GM12878 (cell line): ENCODE data around the gene PHF20. TPM values are rescaled to one million over a fixed set of nuclear protein-coding genes. Genes with fewer than 3 reads are reported as not detected.

Source experiments
- ATAC-seq: fragments of 200-7000 bp; cut with Tn5 transposase; 3 replicates; pipeline ENCODE4 v1.9.1; 2020; ENCODE audit warnings: mild to moderate bottlenecking, moderate library complexity
- BruUV-seq: library from RNA; stranded (reverse); fragments of 400-500 nt; replicated peaks from 2 replicates; lab custom pipeline; 2021; lab: Mats Ljungman, UMichigan
- CTCF ChIA-PET: fragments of 300-600 bp; sonication (Branson Sonifier 250); formaldehyde crosslinking; extraction: SDS; loops from one replicate; lab custom pipeline; 2021; ENCODE audit warnings: inconsistent platforms; lab: Yijun Ruan, JAX
- POLR2A ChIA-PET: fragments of 350-600 bp; formaldehyde crosslinking; extraction: SDS; loops from one replicate; lab custom pipeline; 2021; ENCODE audit warnings: inconsistent platforms; lab: Charles Lee
- RAD21 ChIA-PET: fragments of 300-600 bp; sonication (Branson Sonifier 250); formaldehyde crosslinking; loops from one replicate; lab custom pipeline; 2023; ENCODE audit warnings: antibody characterized with exemption; ENCODE audit not compliant: unreplicated experiment; lab: Charles Lee
- SMC1A ChIA-PET: fragments of 300-600 bp; sonication (Branson Sonifier 250); formaldehyde crosslinking; loops from one replicate; lab custom pipeline; 2023; ENCODE audit not compliant: unreplicated experiment, uncharacterized antibody; lab: Charles Lee
- DNase-seq: peaks from one replicate; pipeline ENCODE4 v3.0.0-alpha.2; 2011; ENCODE audit warnings: low read depth, low spot score
- FAIRE-seq: peaks from 3 replicates; lab custom pipeline; 2011; peaks lifted over from hg19 to GRCh38; lab: Jason Lieb, UNC
- H2AFZ ChIP-seq: 2 replicates; pipeline ENCODE4 v1.6.0; 2011; ENCODE audit warnings: low read depth, low read length, control low read depth; ENCODE audit not compliant: control insufficient read depth
- H3K27ac ChIP-seq: 2 replicates; pipeline ENCODE4 v1.5.1; 2011; ENCODE audit warnings: control low read depth; ENCODE audit not compliant: control insufficient read depth, insufficient read depth
- H3K27me3 ChIP-seq, 2 experiments: replicated peaks in 1 of 2; 2 replicates each; pipeline versions ENCODE4 v1.6.0 to v1.6.1; 2011; ENCODE audit warnings: low read length in 1 of 2; ENCODE audit not compliant: control insufficient read depth in 2 of 2, insufficient read depth in 2 of 2
- H3K36me3 ChIP-seq, 2 experiments: 2 replicates each; pipeline ENCODE4 v1.5.1; 2011; ENCODE audit warnings: low read length in 1 of 2; ENCODE audit not compliant: control insufficient read depth in 2 of 2, insufficient read depth in 2 of 2
- H3K4me1 ChIP-seq: 2 replicates; pipeline ENCODE4 v1.6.1; 2011; ENCODE audit warnings: mild to moderate bottlenecking, low read length, moderate library complexity, mixed read lengths; ENCODE audit not compliant: control insufficient read depth, insufficient read depth
- H3K4me2 ChIP-seq: 2 replicates; pipeline ENCODE4 v1.6.0; 2011; ENCODE audit warnings: control low read depth; ENCODE audit not compliant: control insufficient read depth, insufficient read depth
- H3K4me3 ChIP-seq: fragments of 200-600 bp; sonication (generic); 2 replicates; pipeline ENCODE4 v1.5.1; 2016
- H3K79me2 ChIP-seq: 2 replicates; pipeline ENCODE4 v1.6.0; 2011; ENCODE audit warnings: low read length; ENCODE audit not compliant: control insufficient read depth, insufficient read depth
- H3K9ac ChIP-seq: 2 replicates; pipeline ENCODE4 v1.8.0; 2011; ENCODE audit warnings: low read length, control low read depth, mixed read lengths; ENCODE audit not compliant: control insufficient read depth, insufficient read depth
- H3K9me3 ChIP-seq: replicated peaks from 3 replicates; pipeline ENCODE4 v1.5.1; 2011; ENCODE audit warnings: mild to moderate bottlenecking, low read length; ENCODE audit not compliant: control insufficient read depth, insufficient read depth
- H4K20me1 ChIP-seq: 2 replicates; pipeline ENCODE4 v1.6.0; 2011; ENCODE audit not compliant: control insufficient read depth, insufficient read depth
- FOXM1 ChIP-seq: IDR thresholded peaks from 2 replicates; pipeline ENCODE4 v1.6.1; 2012; ENCODE audit warnings: low read depth, mild to moderate bottlenecking, inconsistent platforms, low read length, moderate library complexity
- HDAC6 ChIP-seq: fragments of 200-600 bp; sonication (generic); IDR thresholded peaks from one replicate; pipeline ENCODE4 v1.8.0; 2017; ENCODE audit warnings: antibody characterized with exemption; ENCODE audit not compliant: unreplicated experiment
- NR2C1 ChIP-seq: fragments of 450-650 bp; IDR thresholded peaks from 2 replicates; pipeline ENCODE4 v1.6.1; 2017; ENCODE audit warnings: antibody characterized with exemption, mild to moderate bottlenecking, moderate library complexity
- NR2F1 ChIP-seq: fragments of 450-650 bp; conservative IDR thresholded peaks from 2 replicates; pipeline ENCODE4 v1.6.1; 2017; ENCODE audit warnings: mild to moderate bottlenecking
- POLR2AphosphoS2 ChIP-seq: IDR thresholded peaks from 2 replicates; pipeline ENCODE4 v1.6.1; 2011; ENCODE audit warnings: low read depth, mild to moderate bottlenecking, low read length, improper control_type of control experiment, moderate library complexity
- POLR2AphosphoS5 ChIP-seq: IDR thresholded peaks from 2 replicates; pipeline ENCODE4 v1.6.1; 2011; ENCODE audit warnings: mild to moderate bottlenecking, low read length, inconsistent platforms
- RAD21 ChIP-seq: IDR thresholded peaks from 2 replicates; pipeline ENCODE4 v1.6.1; 2011; ENCODE audit warnings: mild to moderate bottlenecking, low read depth, low read length, moderate library complexity; ENCODE audit not compliant: insufficient read depth
- SUPT20H ChIP-seq: IDR thresholded peaks from 2 replicates; pipeline ENCODE4 v1.6.1; 2011; ENCODE audit warnings: low read depth, mild to moderate bottlenecking, low read length, moderate library complexity, borderline replicate concordance; ENCODE audit not compliant: control insufficient read depth
- WGBS: methylation state at CpG from one replicate; pipeline ENCODE4 v1.1.6; 2016; ENCODE audit warnings: low lambda C conversion rate; ENCODE audit not compliant: insufficient replicate concordance, insufficient coverage; ENCODE audit errors: missing lambda C conversion rate; 5-methylcytosine and 5-hydroxymethylcytosine counted together
- in situ Hi-C: fragments of 300-500 bp; cut with MboI; formaldehyde crosslinking; loops from 9 replicates; pipeline ENCODE4 v1.14.3; 2018; ENCODE audit warnings: mixed read lengths
- intact Hi-C: fragments of 100-400 bp; cut with micrococcal nuclease; formaldehyde crosslinking; loops from one replicate; pipeline ENCODE4 v1.14.2; 2022; ENCODE audit not compliant: unreplicated experiment
- polyA plus RNA-seq, 11 experiments: library from polyadenylated mRNA; depleted of rRNA in 4 of 11; unstranded in 6 of 11; stranded (reverse) in 5 of 11; fragments of >200 nt; fragmentation: Nextera tagmentation in 4 of 11; fragmentation: Illumina TruSeq in 1 of 11; extraction: Ambion mirVana in 4 of 11; extraction: Trizol in 1 of 11; gene quantifications; 1 replicate in 1 of 11; 2 replicates in 10 of 11; pipeline versions ENCODE4 v1.2.1 to v1.2.3, GENCODE V29; 2011 to 2016; ENCODE audit warnings: inconsistent platforms in 2 of 11, missing spikeins in 2 of 11, low read depth in 1 of 11
- total RNA-seq, 4 experiments: library from RNA; depleted of rRNA in 3 of 4; stranded (reverse); fragments of >200 nt in 3 of 4; fragmentation: Illumina TruSeq in 1 of 4; extraction: Trizol in 1 of 4; gene quantifications; 2 replicates each; pipeline versions ENCODE4 v1.2.1 to v1.2.3, GENCODE V29; 2013 to 2021
- TF ChIP-seq, protein P1 (sequence below): fragments of 450-650 bp; formaldehyde crosslinking; IDR thresholded peaks from 2 replicates; pipeline ENCODE4 v1.4.0; 2020; ENCODE audit warnings: mild to moderate bottlenecking, moderate library complexity
- TF ChIP-seq, protein P2 (sequence below): IDR thresholded peaks from 2 replicates; pipeline ENCODE4 v1.6.1; 2011; ENCODE audit warnings: borderline replicate concordance, low read depth, mild to moderate bottlenecking, moderate library complexity, low read length; ENCODE audit not compliant: insufficient read depth, poor library complexity, severe bottlenecking

The PHF20 gene
- total and polyA plus RNA-seq, 10 of the 15 experiments (the other 5 are each of a cell fraction or from before 2014, with no cell fraction given): 31.6 to 91.2 (median 46.8) TPM

DNA sequence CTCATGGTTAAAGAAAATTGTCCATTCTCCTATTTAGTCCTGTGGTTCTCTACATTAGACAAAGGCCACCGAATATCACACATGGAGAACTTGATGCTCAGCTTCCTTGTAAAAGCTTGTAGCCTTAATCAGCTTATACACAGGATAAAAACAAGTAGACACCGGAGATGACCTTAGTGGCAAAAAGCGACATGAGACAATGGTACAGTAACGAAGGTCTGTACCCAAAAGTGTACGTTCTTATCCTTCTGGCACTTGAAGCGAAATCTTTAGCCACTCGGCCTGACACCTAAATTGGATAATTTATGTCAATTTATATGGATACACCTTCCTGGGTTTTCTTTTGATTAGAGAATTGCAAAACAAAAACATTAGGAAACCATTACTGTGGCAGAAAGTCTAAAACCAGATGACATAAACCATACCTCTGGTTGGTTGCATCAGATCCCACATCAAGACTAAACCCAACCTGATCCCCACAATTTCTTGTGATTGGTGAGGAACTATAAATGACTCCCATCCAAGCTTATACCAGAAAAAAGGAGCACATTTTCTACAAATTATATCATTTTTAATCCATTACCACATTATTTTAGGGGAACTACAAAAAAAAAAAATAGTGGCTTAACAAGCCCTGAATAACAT, 35.9 kb upstream of the PHF20 start:
- WGBS: 70% methylated on average over 7 of the region's 7 CpGs
- no peaks in the 10 kb centered on the region for H3K9me3 ChIP-seq
- no peak for DNase-seq
- no peak overlapping the region for H3K9ac ChIP-seq
- H3K4me2 ChIP-seq: peak overlapping the region; percentile 33; the same call in 1 of the 2 replicates
- H3K36me3 ChIP-seq: peaks cover 11 to 37% of the 10 kb centered on the region in 2 experiments
- RAD21 ChIA-PET: interaction anchor here (0.6 to 1.4 kb wide), 2 partner anchors 32 to 36 kb away, joined by 3 to 4 read pairs; partner anchors contain the start of gene PHF20
- no peak for ATAC-seq
- TF ChIP-seq SUPT20H: no peak
- peak; percentile 40 for TF ChIP-seq POLR2AphosphoS5
- peak overlapping the region; percentile 34; the same call in 1 of the 2 replicates for H3K4me3 ChIP-seq
- in situ Hi-C loops: no loop called here
- H3K27me3 ChIP-seq: no peaks in the 10 kb centered on the region
- CTCF ChIA-PET: interaction anchor here (0.6 to 1.2 kb wide), 5 partner anchors 18 to 118 kb away, joined by 3 read pairs; partner anchors contain the start of genes NFS1 and ROMO1
- POLR2A ChIA-PET: interaction anchor here (2.0 kb wide), 1 partner anchor 8 kb away, joined by 15 read pairs; no protein-coding TSS in a partner anchor
- H3K4me1 ChIP-seq: peaks cover 2% of the 10 kb centered on the region; the same call in 1 of the 2 replicates
- no peak overlapping the region for H2AFZ ChIP-seq
- intact Hi-C loops: loop anchor here (10.0 kb wide), 1 partner anchor 149 kb away; no protein-coding TSS in a partner anchor
- H3K27ac ChIP-seq: no peak overlapping the region
- peaks cover 97% of the 10 kb centered on the region for H3K79me2 ChIP-seq
- peaks cover 10% of the 10 kb centered on the region for H4K20me1 ChIP-seq
- TSS peak; percentile 0 for BruUV-seq
- FAIRE-seq: no peak
- SMC1A ChIA-PET: interaction anchor here (0.6 to 2.3 kb wide), 7 partner anchors 17 to 219 kb away, joined by 3 to 7 read pairs (median 3); partner anchors contain the start of gene SCAND1

DNA sequence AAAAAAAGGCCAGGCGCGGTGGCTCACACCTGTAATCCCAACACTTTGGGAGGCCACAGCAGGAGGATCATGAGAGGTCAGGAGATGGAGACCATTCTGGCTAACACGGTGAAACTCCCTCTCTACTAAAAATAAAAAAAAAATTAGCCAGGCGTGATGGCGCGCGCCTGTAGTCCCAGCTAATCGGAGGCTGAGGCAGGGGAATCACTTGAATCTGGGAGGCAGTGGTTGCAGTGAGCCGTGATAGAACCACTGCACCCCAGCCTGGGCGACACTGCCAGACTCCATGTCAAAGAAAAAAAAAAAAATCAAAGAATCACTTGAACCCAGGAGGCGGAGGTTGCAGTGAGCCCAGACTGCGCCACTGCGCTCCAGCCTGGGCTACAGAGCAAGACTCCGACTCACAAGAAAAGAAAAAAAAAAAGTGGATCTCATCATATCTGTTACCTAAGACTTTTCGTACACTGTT, 33.9 kb upstream of the PHF20 start:
- FAIRE-seq (no peak), ATAC-seq (no peak), DNase-seq (no peak)
- ChIA-PET POLR2A (interaction anchor here (0.6 kb wide), 2 partner anchors 11 to 259 kb away, joined by 3 to 5 read pairs; no protein-coding TSS in a partner anchor), RAD21 (no interaction called here), CTCF (no interaction called here), SMC1A (no interaction called here)
- Histone ChIP-seq H3K27ac (no peak overlapping the region), H3K27me3 (no peaks in the 10 kb centered on the region), H4K20me1 (peaks cover 6% of the 10 kb centered on the region), H3K9me3 (no peaks in the 10 kb centered on the region), H3K4me1 (peaks cover 2% of the 10 kb centered on the region; the same call in 1 of the 2 replicates), H3K79me2 (peaks cover 95% of the 10 kb centered on the region), H3K4me2 (peak overlapping the region; percentile 62; the same call in 1 of the 2 replicates), H2AFZ (no peak overlapping the region), H3K36me3 (peaks cover 8 to 28% of the 10 kb centered on the region in 2 experiments), H3K4me3 (peak overlapping the region; percentile 59; the same call in 1 of the 2 replicates), H3K9ac (no peak overlapping the region)
- WGBS: over 99% methylated on average over 10 of the region's 15 CpGs
- no TSS peak for BruUV-seq
- in situ Hi-C loops: no loop called here
- intact Hi-C loops: loop anchor here (10.0 kb wide), 1 partner anchor 147 kb away; no protein-coding TSS in a partner anchor
- TF ChIP-seq NR2F1 (no peak), HDAC6 (no peak), NR2C1 (no peak), FOXM1 (no peak), POLR2AphosphoS2 (no peak), RAD21 (no peak)
- TF ChIP-seq, protein P1, sequence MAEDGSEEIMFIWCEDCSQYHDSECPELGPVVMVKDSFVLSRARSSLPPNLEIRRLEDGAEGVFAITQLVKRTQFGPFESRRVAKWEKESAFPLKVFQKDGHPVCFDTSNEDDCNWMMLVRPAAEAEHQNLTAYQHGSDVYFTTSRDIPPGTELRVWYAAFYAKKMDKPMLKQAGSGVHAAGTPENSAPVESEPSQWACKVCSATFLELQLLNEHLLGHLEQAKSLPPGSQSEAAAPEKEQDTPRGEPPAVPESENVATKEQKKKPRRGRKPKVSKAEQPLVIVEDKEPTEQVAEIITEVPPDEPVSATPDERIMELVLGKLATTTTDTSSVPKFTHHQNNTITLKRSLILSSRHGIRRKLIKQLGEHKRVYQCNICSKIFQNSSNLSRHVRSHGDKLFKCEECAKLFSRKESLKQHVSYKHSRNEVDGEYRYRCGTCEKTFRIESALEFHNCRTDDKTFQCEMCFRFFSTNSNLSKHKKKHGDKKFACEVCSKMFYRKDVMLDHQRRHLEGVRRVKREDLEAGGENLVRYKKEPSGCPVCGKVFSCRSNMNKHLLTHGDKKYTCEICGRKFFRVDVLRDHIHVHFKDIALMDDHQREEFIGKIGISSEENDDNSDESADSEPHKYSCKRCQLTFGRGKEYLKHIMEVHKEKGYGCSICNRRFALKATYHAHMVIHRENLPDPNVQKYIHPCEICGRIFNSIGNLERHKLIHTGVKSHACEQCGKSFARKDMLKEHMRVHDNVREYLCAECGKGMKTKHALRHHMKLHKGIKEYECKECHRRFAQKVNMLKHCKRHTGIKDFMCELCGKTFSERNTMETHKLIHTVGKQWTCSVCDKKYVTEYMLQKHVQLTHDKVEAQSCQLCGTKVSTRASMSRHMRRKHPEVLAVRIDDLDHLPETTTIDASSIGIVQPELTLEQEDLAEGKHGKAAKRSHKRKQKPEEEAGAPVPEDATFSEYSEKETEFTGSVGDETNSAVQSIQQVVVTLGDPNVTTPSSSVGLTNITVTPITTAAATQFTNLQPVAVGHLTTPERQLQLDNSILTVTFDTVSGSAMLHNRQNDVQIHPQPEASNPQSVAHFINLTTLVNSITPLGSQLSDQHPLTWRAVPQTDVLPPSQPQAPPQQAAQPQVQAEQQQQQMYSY (CRISPR knock-in tag): no peak
- TF ChIP-seq, protein P2, sequence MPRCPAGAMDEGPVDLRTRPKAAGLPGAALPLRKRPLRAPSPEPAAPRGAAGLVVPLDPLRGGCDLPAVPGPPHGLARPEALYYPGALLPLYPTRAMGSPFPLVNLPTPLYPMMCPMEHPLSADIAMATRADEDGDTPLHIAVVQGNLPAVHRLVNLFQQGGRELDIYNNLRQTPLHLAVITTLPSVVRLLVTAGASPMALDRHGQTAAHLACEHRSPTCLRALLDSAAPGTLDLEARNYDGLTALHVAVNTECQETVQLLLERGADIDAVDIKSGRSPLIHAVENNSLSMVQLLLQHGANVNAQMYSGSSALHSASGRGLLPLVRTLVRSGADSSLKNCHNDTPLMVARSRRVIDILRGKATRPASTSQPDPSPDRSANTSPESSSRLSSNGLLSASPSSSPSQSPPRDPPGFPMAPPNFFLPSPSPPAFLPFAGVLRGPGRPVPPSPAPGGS: no peak
